ENCODE measurements around the gene FBXW5. TPM values are rescaled to one million over a fixed set of nuclear protein-coding genes. Genes with fewer than 3 reads are reported as not detected.

FBXW5 gene
- total RNA-seq, 4 donors from 2014 or later: 67.4 to 111 (median 75.3) TPM

- Histone ChIP-seq H3K36me3 (no peaks in the 10 kb centered on the region), H3K27ac (no peak overlapping the region), H3K4me3 (no peak overlapping the region), H3K27me3 (no peaks in the 10 kb centered on the region), H3K9me3 (no peaks in the 10 kb centered on the region), H3K4me1 (no peaks in the 10 kb centered on the region)
- intact Hi-C loops (cut with DNase I; ENCODE audit: low total_unique reads): no loop called here
- TF ChIP-seq POLR2A (IDR thresholded peaks at IDR 0.05): no peak
- TF ChIP-seq, protein P1, sequence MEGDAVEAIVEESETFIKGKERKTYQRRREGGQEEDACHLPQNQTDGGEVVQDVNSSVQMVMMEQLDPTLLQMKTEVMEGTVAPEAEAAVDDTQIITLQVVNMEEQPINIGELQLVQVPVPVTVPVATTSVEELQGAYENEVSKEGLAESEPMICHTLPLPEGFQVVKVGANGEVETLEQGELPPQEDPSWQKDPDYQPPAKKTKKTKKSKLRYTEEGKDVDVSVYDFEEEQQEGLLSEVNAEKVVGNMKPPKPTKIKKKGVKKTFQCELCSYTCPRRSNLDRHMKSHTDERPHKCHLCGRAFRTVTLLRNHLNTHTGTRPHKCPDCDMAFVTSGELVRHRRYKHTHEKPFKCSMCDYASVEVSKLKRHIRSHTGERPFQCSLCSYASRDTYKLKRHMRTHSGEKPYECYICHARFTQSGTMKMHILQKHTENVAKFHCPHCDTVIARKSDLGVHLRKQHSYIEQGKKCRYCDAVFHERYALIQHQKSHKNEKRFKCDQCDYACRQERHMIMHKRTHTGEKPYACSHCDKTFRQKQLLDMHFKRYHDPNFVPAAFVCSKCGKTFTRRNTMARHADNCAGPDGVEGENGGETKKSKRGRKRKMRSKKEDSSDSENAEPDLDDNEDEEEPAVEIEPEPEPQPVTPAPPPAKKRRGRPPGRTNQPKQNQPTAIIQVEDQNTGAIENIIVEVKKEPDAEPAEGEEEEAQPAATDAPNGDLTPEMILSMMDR (IDR thresholded peaks at IDR 0.05): no peak
- no peak for DNase-seq
Observed at GRCh38 chr9:136963341-136963740, 18.8 kb upstream of the FBXW5 start.

GRCh38 chr9:136962701-136963248 is 18.2 kb upstream of the FBXW5 start:
- Histone ChIP-seq H3K4me1 (no peaks in the 10 kb centered on the region), H3K9me3 (no peaks in the 10 kb centered on the region), H3K36me3 (no peaks in the 10 kb centered on the region), H3K27ac (no peak overlapping the region), H3K4me3 (no peak overlapping the region), H3K27me3 (no peaks in the 10 kb centered on the region)
- DNase-seq: no peak
- no peak for TF ChIP-seq POLR2A (IDR thresholded peaks at IDR 0.05)
- TF ChIP-seq, protein P1 (IDR thresholded peaks at IDR 0.05): no peak
- intact Hi-C loops (cut with DNase I; ENCODE audit: low total_unique reads): no loop called here

GRCh38 chr9:136962163-136962562 is 17.6 kb upstream of the FBXW5 start:
- Histone ChIP-seq H3K36me3 (no peaks in the 10 kb centered on the region), H3K9me3 (no peaks in the 10 kb centered on the region), H3K27ac (no peak overlapping the region), H3K27me3 (no peaks in the 10 kb centered on the region), H3K4me1 (no peaks in the 10 kb centered on the region), H3K4me3 (no peak overlapping the region)
- intact Hi-C loops (cut with DNase I; ENCODE audit: low total_unique reads): no loop called here
- TF ChIP-seq, protein P1 (IDR thresholded peaks at IDR 0.05): no peak
- TF ChIP-seq POLR2A (IDR thresholded peaks at IDR 0.05): no peak
- no peak for DNase-seq

GRCh38 chr9:136961279-136962065 is 16.9 kb upstream of the FBXW5 start:
- Histone ChIP-seq H3K27me3 (no peaks in the 10 kb centered on the region), H3K36me3 (no peaks in the 10 kb centered on the region), H3K4me3 (no peak overlapping the region), H3K4me1 (no peaks in the 10 kb centered on the region), H3K27ac (no peak overlapping the region), H3K9me3 (no peaks in the 10 kb centered on the region)
- no peak for DNase-seq
- intact Hi-C loops (cut with DNase I; ENCODE audit: low total_unique reads): no loop called here
- TF ChIP-seq POLR2A (IDR thresholded peaks at IDR 0.05): no peak
- TF ChIP-seq, protein P1 (IDR thresholded peaks at IDR 0.05): no peak

DNA sequence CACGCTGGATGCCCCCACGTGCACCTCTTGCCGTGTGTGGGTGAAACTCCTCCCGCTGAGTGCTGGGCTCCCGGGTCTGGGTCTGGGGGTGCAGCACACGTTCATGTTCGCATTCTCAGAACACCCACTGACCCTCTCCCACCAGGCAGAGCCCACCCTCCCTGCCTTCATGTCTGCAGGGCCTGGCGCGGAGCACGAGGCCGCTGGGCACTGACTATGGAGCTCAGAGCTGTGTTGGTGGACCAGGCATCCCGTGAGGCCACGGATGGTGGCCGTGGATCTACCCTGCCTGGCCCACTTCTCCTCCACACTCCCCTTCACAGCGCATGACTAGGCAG is 16.4 kb upstream of the FBXW5 start:
- H3K4me3 ChIP-seq: no peak overlapping the region
- intact Hi-C loops (cut with DNase I; ENCODE audit: low total_unique reads): no loop called here
- H3K27me3 ChIP-seq: no peaks in the 10 kb centered on the region
- no peak overlapping the region for H3K27ac ChIP-seq
- TF ChIP-seq, protein P1 (IDR thresholded peaks at IDR 0.05): no peak
- TF ChIP-seq POLR2A (IDR thresholded peaks at IDR 0.05): no peak
- H3K9me3 ChIP-seq: no peaks in the 10 kb centered on the region
- H3K4me1 ChIP-seq: no peaks in the 10 kb centered on the region
- DNase-seq: no peak
- no peaks in the 10 kb centered on the region for H3K36me3 ChIP-seq

Measured in uterus (tissue), 4 donors.